ENCODE measurements around the gene CFP.

Gene CFP

GRCh38 chrX:47584714-47585113 is 45.0 kb downstream of the CFP start:
- no peak overlapping the region for H3K27ac ChIP-seq (replicated peaks)
- no peak for DNase-seq (ENCODE audit: low read depth in 1 of 2, low spot score in 1 of 2)
- TF ChIP-seq REST (IDR thresholded peaks at IDR 0.05; ENCODE audit: insufficient replicate concordance, low read depth) (no peak), CTCF (IDR thresholded peaks at IDR 0.05; ENCODE audit: insufficient read depth, low read length) (no peak), POLR2AphosphoS5 (IDR thresholded peaks at IDR 0.05; ENCODE audit: low read depth) (no peak), GABPA (IDR thresholded peaks at IDR 0.05; ENCODE audit: low read depth) (no peak), SPI1 (IDR thresholded peaks at IDR 0.05; ENCODE audit: borderline replicate concordance, low read depth) (no peak)
- no peaks in the 10 kb centered on the region for H3K27me3 ChIP-seq (ENCODE audit: insufficient read depth, poor library complexity, severe bottlenecking)
- no peak overlapping the region for H3K4me3 ChIP-seq (replicated peaks; ENCODE audit: insufficient read depth, low read length)

GRCh38 chrX:47583240-47583861 is 46.4 kb downstream of the CFP start:
- H3K4me3 ChIP-seq (replicated peaks; ENCODE audit: insufficient read depth, low read length): no peak overlapping the region
- TF ChIP-seq REST (IDR thresholded peaks at IDR 0.05; ENCODE audit: insufficient replicate concordance, low read depth): no peak
- no peak for TF ChIP-seq GABPA (IDR thresholded peaks at IDR 0.05; ENCODE audit: low read depth)
- TF ChIP-seq CTCF (IDR thresholded peaks at IDR 0.05; ENCODE audit: insufficient read depth, low read length): no peak

GRCh38 chrX:47581731-47582647 is 47.7 kb downstream of the CFP start, which contains the start of gene TIMP1:
TSS of gene TIMP1 (plus strand) at chrX:47582436. CDS start at chrX:47583416, 980 bp downstream.
- peak in 1 of 2 experiments; percentile 91 for DNase-seq (ENCODE audit: low read depth in 1 of 2, low spot score in 1 of 2)
- TF ChIP-seq POLR2AphosphoS5 (IDR thresholded peaks at IDR 0.05; ENCODE audit: low read depth) (peak; percentile 41; the same call in 1 of the 2 replicates), REST (IDR thresholded peaks at IDR 0.05; ENCODE audit: insufficient replicate concordance, low read depth) (no peak), SPI1 (IDR thresholded peaks at IDR 0.05; ENCODE audit: borderline replicate concordance, low read depth) (no peak), GABPA (IDR thresholded peaks at IDR 0.05; ENCODE audit: low read depth) (no peak), CTCF (IDR thresholded peaks at IDR 0.05; ENCODE audit: insufficient read depth, low read length) (no peak)
- peak within 1 kb of the TSS; percentile 53; the same call in 1 of the 2 replicates for H3K27ac ChIP-seq (replicated peaks)
- H3K27me3 ChIP-seq (ENCODE audit: insufficient read depth, poor library complexity, severe bottlenecking): no peaks in the 10 kb centered on the region
- peak within 1 kb of the TSS; percentile 37 for H3K4me3 ChIP-seq (replicated peaks; ENCODE audit: insufficient read depth, low read length)

More at GRCh38 chrX:47583240-47583861, 46.4 kb downstream of the CFP start:
- DNase-seq (ENCODE audit: low read depth in 1 of 2, low spot score in 1 of 2): no peak
- H3K27me3 ChIP-seq (ENCODE audit: insufficient read depth, poor library complexity, severe bottlenecking): no peaks in the 10 kb centered on the region
- no peak overlapping the region for H3K27ac ChIP-seq (replicated peaks)
